ENCODE measurements around the gene CYTIP. TPM values are rescaled to one million over a fixed set of nuclear protein-coding genes. Genes with fewer than 3 reads are reported as not detected.

The CYTIP gene
- polyA plus RNA-seq, 1 donor from 2014 or later, result not detected

GRCh38 chr2:157473581-157473980 is 29.7 kb upstream of the CYTIP start:
- no peaks in the 10 kb centered on the region for H3K9me3 ChIP-seq (ENCODE audit: low read length)
- no peaks in the 10 kb centered on the region for H4K20me1 ChIP-seq (ENCODE audit: insufficient read depth)
- no peaks in the 10 kb centered on the region for H3K27me3 ChIP-seq (ENCODE audit: insufficient read depth, low read depth, low read length)
- TF ChIP-seq EZH2 (IDR thresholded peaks at IDR 0.05; ENCODE audit: borderline replicate concordance, insufficient read depth, low read length, poor library complexity, severe bottlenecking) (no peak), EP300 (conservative IDR thresholded peaks at IDR 0.05; ENCODE audit: poor library complexity, severe bottlenecking) (no peak), POLR2AphosphoS5 (IDR thresholded peaks at IDR 0.05) (no peak), CTCF (IDR thresholded peaks at IDR 0.05; ENCODE audit: poor library complexity, severe bottlenecking) (no peak), RAD21 (conservative IDR thresholded peaks at IDR 0.05) (no peak), MXI1 (conservative IDR thresholded peaks at IDR 0.05; ENCODE audit: poor library complexity, severe bottlenecking) (no peak), SMC3 (conservative IDR thresholded peaks at IDR 0.05; ENCODE audit: poor library complexity) (no peak), REST (IDR thresholded peaks at IDR 0.05; ENCODE audit: borderline replicate concordance) (no peak), TAF1 (IDR thresholded peaks at IDR 0.05; ENCODE audit: low read depth) (no peak)
- no peak overlapping the region for H3K9ac ChIP-seq (ENCODE audit: low read length)
- H3K9me2 ChIP-seq (ENCODE audit: insufficient read depth, low read length), result no peaks in the 10 kb centered on the region
- no peak overlapping the region for H2AFZ ChIP-seq (ENCODE audit: low read depth, low read length)
- no peaks in the 10 kb centered on the region for H3K36me3 ChIP-seq (ENCODE audit: insufficient read depth, low read length)
- no peak overlapping the region for H3K4me3 ChIP-seq (ENCODE audit: low read length)
- no peaks in the 10 kb centered on the region for H3F3A ChIP-seq (ENCODE audit: insufficient read depth, low read length, poor library complexity, severe bottlenecking)
- no peak overlapping the region for H3K4me2 ChIP-seq (ENCODE audit: low read length)
- no peak overlapping the region for H3K27ac ChIP-seq (ENCODE audit: low read length)
- no peaks in the 10 kb centered on the region for H3K79me2 ChIP-seq (replicated peaks; ENCODE audit: insufficient read depth, low read length)

GRCh38 chr2:157471078-157471477 is 27.2 kb upstream of the CYTIP start:
- H3K9ac ChIP-seq (ENCODE audit: low read length), result no peak overlapping the region
- no peaks in the 10 kb centered on the region for H3K9me2 ChIP-seq (ENCODE audit: insufficient read depth, low read length)
- no peak overlapping the region for H3K27ac ChIP-seq (ENCODE audit: low read length)
- H3K36me3 ChIP-seq (ENCODE audit: insufficient read depth, low read length), result no peaks in the 10 kb centered on the region
- H4K20me1 ChIP-seq (ENCODE audit: insufficient read depth), result no peaks in the 10 kb centered on the region
- no peaks in the 10 kb centered on the region for H3F3A ChIP-seq (ENCODE audit: insufficient read depth, low read length, poor library complexity, severe bottlenecking)
- no peaks in the 10 kb centered on the region for H3K79me2 ChIP-seq (replicated peaks; ENCODE audit: insufficient read depth, low read length)
- no peak overlapping the region for H2AFZ ChIP-seq (ENCODE audit: low read depth, low read length)
- H3K9me3 ChIP-seq (ENCODE audit: low read length), result no peaks in the 10 kb centered on the region
- TF ChIP-seq EP300 (conservative IDR thresholded peaks at IDR 0.05; ENCODE audit: poor library complexity, severe bottlenecking), result no peak
- no peak for TF ChIP-seq POLR2AphosphoS5 (IDR thresholded peaks at IDR 0.05)
- TF ChIP-seq TAF1 (IDR thresholded peaks at IDR 0.05; ENCODE audit: low read depth), result no peak
- TF ChIP-seq MXI1 (conservative IDR thresholded peaks at IDR 0.05; ENCODE audit: poor library complexity, severe bottlenecking), result no peak
- no peaks in the 10 kb centered on the region for H3K27me3 ChIP-seq (ENCODE audit: insufficient read depth, low read depth, low read length)
- H3K4me3 ChIP-seq (ENCODE audit: low read length), result no peak overlapping the region
- H3K4me2 ChIP-seq (ENCODE audit: low read length), result no peak overlapping the region
